Erythroblast (primary cell): ENCODE data around the gene EXOC3.

ENCODE experiments used
- GATA1 ChIP-seq: IDR thresholded peaks from 2 replicates; pipeline ENCODE4 v1.6.1; 2011; ENCODE audit warnings: low read depth, mild to moderate bottlenecking, control low read depth, low read length, moderate library complexity
- POLR2A ChIP-seq: IDR thresholded peaks from 2 replicates; pipeline ENCODE4 v1.6.1; 2011; ENCODE audit warnings: mild to moderate bottlenecking, low read length

GRCh38 chr5:479566-480319 is 36.8 kb downstream of the EXOC3 start:
- TF ChIP-seq POLR2A (no peak), GATA1 (no peak)
